Retinal pigment epithelial cell (primary cell): Measurements from ENCODE around the gene BCDIN3D.

ENCODE experiments used
- DNase-seq: peaks from one replicate; pipeline ENCODE4 v3.0.0-alpha.2; 2010; ENCODE audit warnings: low read depth
- H3K4me3 ChIP-seq: 2 replicates; pipeline ENCODE4 v1.5.1; 2011; ENCODE audit warnings: mild to moderate bottlenecking, low read length, control low read depth, moderate library complexity
- CTCF ChIP-seq: conservative IDR thresholded peaks from 2 replicates; pipeline ENCODE4 v1.5.1; 2011; ENCODE audit warnings: low read depth, low read length, control low read depth, inconsistent platforms

Gene BCDIN3D

GRCh38 chr12:49811961-49812401 lies 30.9 kb downstream of the BCDIN3D start:
- TF ChIP-seq CTCF, result no peak
- no peak for DNase-seq
- no peak overlapping the region for H3K4me3 ChIP-seq

DNA sequence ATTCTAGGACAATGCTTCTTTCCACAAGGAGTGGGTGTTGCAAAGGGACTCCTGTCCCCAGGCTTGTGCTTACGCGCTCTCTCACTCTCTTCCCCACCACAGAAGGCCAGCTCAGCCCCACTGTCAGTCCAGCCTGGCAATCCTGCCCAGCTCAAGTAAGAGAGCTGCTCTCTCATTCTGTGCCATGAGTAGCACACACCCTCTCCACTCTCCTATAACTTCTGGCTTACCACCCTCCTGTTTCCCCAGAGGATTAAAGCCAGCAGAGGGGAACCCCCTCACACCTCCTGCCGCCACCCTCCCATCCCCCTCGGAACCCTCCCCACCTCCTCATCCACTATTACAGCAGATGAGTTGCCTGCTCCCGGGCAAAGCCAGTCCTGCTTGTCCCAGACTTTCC lies 31.8 kb downstream of the BCDIN3D start:
- no peak overlapping the region for H3K4me3 ChIP-seq
- DNase-seq, result no peak
- no peak for TF ChIP-seq CTCF

- DNase-seq, result no peak
- H3K4me3 ChIP-seq, result no peak overlapping the region
- no peak for TF ChIP-seq CTCF
Observed at GRCh38 chr12:49809906-49810389, 33.0 kb downstream of the BCDIN3D start.

DNA sequence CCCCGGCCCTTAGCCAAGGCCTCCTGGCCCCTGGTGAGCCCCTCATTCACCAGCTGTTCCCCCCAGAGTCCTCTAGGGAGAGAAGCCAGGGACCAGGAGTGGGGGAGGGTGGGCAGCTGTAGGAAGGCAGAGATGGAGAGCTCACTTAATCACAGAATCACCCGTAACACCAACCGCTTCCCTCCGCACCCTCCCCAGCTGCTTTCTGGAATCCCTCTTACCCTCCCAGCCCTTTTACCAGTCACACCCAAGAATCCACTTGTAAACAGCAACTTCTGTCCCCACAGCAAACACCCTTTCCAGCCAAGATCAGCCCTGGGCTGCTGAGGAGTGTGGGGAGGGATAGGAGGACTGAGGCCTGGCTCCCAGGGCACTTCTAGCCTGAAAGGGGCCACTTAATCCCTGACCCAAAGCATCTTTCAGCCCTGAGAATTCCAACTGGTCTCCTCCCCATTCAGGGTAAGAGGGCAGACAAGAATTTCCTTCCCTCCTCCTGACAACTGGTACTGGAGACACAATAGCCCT lies 33.5 kb downstream of the BCDIN3D start:
- TF ChIP-seq CTCF, result no peak
- no peak for DNase-seq
- no peak overlapping the region for H3K4me3 ChIP-seq

DNA sequence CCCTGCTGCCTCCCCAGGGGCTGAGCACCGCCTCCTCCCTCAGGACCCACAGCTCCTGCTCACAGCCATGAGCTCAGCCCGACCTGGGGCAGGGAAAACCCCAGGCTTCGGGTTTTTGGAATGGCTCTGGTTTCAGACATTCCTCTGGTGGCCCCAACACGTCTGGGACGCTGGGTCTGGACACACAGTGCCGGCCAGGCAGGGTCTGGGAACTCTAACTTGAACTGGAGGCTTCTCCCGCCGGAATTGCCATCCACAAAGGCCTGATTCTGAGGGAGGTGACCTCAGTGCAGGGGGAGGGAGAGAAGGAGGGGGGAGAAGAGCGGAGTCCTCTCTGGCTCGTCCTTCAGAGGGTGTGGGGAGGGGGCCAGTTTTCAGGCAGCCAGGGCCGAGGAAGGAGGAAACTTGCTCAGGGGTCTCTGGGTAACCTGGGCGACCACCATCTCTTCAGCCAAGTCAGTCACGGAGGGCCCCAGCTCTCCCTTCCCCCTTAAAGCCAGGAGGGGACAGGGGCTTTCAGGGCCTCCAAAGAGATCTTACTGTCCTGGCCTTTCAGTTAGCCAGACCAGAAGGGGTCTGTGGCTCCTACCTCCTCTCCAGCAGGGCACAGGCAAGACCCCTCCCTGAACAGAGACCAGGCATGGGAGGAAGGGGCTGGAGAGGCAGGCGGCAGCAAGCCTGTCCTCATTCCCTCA lies 34.1 kb downstream of the BCDIN3D start:
- DNase-seq, result no peak
- no peak overlapping the region for H3K4me3 ChIP-seq
- TF ChIP-seq CTCF, result no peak

DNA sequence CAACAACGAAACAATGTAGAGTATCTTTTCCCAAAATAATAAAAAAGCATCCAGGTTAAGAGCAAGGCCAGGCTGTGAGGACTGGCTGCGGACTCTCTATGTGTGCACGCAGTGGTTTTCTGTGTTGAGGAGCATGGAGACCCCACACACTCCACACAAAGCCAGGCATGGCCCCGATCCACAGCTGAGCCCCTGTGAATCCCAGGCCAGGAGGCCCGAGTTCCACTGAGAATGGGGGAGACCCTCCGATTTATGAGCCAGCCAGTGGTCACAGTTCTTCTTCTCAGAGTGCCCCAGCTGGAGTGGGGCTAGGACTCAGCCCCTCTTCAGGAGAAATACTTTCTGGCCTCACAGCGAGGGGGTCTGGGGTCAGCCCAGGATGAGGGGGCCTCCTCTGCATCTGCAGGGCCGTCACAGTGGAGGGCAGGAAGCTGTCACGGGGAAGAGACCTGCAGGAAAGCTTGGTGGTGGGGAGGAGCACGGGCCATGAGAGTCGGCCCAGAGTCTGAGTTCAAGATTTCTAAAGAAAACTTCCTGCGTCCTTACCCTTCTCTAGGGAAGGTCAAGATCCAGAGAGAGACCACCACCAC lies 34.8 kb downstream of the BCDIN3D start:
- DNase-seq, result no peak
- TF ChIP-seq CTCF, result no peak
- no peak overlapping the region for H3K4me3 ChIP-seq

DNA sequence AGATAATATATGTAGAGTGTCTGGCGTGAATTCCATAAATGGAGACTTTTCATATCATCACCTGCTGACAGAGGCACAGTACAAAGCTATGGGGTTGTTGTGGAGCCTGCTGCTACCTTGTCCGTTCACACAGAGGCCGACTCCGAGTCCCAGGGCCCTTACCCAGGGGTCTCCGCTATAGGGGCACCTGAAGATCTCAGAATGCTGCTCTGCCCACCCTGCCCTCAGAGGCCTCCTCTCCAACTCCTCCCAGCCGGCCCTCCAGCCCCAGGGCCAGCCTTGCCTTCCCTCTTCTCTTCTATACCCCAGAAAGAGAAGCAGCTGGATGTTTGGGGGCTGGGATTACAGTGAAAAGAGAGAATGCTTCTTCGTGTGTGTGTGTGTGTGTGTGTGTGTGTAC lies 36.0 kb downstream of the BCDIN3D start:
- no peak for TF ChIP-seq CTCF
- no peak overlapping the region for H3K4me3 ChIP-seq
- DNase-seq, result no peak
